ENCODE measurements around the gene EMC8.

EMC8 gene

DNA sequence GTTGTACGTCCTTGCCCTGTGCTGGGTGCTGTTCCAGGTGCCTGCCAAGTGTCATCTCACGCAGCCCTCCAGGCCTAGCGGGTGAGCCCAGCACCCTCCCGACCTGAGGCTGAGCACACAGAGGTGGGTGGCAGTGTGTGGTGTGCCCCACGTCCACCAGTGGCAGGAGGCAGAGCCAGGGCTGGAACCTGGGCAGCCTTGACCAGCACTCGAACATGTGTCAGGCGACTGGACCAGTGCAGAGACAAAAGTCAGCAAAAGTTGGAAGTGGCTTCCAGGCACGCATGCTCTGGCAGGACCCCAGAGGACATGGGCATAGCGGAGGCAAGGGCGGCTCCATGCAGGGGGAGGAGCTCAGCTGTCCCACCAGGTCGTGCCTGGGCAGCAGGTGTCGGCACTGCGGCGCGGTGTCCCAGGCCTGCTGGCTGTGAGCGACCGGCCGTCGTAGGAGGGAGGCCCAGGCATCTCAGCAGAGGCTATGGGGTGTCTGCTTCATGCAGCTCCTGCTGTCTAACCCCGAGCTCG lies 35.9 kb upstream of the EMC8 start (continued):
- no peak for TF ChIP-seq ZNF433 (tag by site-specific recombination; IDR thresholded peaks at IDR 0.05; ENCODE audit: low read depth)
- TF ChIP-seq ZNF707 (tag by site-specific recombination; IDR thresholded peaks at IDR 0.05) = no peak
- TF ChIP-seq ZXDB (tag by site-specific recombination; IDR thresholded peaks at IDR 0.05) = no peak
- TF ChIP-seq ZNF239 (tag by site-specific recombination; IDR thresholded peaks at IDR 0.05) = no peak
- TF ChIP-seq, protein P1, sequence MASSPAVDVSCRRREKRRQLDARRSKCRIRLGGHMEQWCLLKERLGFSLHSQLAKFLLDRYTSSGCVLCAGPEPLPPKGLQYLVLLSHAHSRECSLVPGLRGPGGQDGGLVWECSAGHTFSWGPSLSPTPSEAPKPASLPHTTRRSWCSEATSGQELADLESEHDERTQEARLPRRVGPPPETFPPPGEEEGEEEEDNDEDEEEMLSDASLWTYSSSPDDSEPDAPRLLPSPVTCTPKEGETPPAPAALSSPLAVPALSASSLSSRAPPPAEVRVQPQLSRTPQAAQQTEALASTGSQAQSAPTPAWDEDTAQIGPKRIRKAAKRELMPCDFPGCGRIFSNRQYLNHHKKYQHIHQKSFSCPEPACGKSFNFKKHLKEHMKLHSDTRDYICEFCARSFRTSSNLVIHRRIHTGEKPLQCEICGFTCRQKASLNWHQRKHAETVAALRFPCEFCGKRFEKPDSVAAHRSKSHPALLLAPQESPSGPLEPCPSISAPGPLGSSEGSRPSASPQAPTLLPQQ (tag by site-specific recombination; IDR thresholded peaks at IDR 0.05) = no peak
- no peak for TF ChIP-seq ZNF529 (tag by site-specific recombination; IDR thresholded peaks at IDR 0.05; ENCODE audit: insufficient replicate concordance)

DNA sequence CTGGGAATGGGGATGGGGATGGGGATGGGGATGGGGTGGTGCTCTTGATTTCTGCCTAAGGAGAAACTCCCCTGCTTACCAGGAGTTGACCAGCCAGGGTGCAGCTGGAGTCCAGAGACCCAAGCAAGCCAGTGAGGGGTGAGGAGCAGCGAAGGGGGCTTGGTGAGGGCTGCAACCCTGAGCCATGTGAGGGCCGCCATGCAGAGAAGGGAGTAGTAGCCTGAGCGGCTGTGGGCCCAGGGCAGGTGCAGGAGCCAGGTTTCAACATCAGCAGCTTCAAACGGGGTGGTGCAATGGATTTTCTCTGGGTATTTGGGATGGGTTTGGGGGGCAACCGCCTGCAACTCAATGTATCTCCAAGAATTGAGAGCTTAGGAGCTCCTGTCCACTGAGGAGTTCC lies 35.4 kb upstream of the EMC8 start:
- no peak overlapping the region for H3K27ac ChIP-seq (ENCODE audit: extremely low read depth, low read depth, low read length)
- H3K9me3 ChIP-seq (ENCODE audit: control insufficient read depth, insufficient read depth, low read depth, low read length) = no peaks in the 10 kb centered on the region
- no peaks in the 10 kb centered on the region for H3K36me3 ChIP-seq (ENCODE audit: control insufficient read depth in 2 of 2, insufficient read depth in 1 of 2, low read length in 2 of 2)
- CTCF ChIA-PET = no interaction called here
- POLR2A ChIA-PET = no interaction called here
- H3K4me1 ChIP-seq (ENCODE audit: control insufficient read depth, insufficient read depth, low read length) = no peaks in the 10 kb centered on the region
- TF ChIP-seq, protein P2, sequence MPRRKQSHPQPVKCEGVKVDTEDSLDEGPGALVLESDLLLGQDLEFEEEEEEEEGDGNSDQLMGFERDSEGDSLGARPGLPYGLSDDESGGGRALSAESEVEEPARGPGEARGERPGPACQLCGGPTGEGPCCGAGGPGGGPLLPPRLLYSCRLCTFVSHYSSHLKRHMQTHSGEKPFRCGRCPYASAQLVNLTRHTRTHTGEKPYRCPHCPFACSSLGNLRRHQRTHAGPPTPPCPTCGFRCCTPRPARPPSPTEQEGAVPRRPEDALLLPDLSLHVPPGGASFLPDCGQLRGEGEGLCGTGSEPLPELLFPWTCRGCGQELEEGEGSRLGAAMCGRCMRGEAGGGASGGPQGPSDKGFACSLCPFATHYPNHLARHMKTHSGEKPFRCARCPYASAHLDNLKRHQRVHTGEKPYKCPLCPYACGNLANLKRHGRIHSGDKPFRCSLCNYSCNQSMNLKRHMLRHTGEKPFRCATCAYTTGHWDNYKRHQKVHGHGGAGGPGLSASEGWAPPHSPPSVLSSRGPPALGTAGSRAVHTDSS (tag by site-specific recombination; IDR thresholded peaks at IDR 0.05) = no peak
- TF ChIP-seq ZNF223 (tag by site-specific recombination; IDR thresholded peaks at IDR 0.05) = no peak
- no peak for TF ChIP-seq REPIN1 (tag by site-specific recombination; IDR thresholded peaks at IDR 0.05; ENCODE audit: low read depth)
- TF ChIP-seq FEZF1 (tag by site-specific recombination; IDR thresholded peaks at IDR 0.05) = no peak
- TF ChIP-seq ZNF10 (tag by site-specific recombination; IDR thresholded peaks at IDR 0.05) = no peak
- no peak for TF ChIP-seq ZNF335 (tag by site-specific recombination; conservative IDR thresholded peaks at IDR 0.05)
- TF ChIP-seq ZNF174 (tag by site-specific recombination; IDR thresholded peaks at IDR 0.05) = no peak
- no peak for TF ChIP-seq ZNF521 (tag by site-specific recombination; IDR thresholded peaks at IDR 0.05)
- no peak for TF ChIP-seq ZNF121 (tag by site-specific recombination; IDR thresholded peaks at IDR 0.05)
- no peak overlapping the region for H3K4me3 ChIP-seq (ENCODE audit: low read depth, low read length)

DNA sequence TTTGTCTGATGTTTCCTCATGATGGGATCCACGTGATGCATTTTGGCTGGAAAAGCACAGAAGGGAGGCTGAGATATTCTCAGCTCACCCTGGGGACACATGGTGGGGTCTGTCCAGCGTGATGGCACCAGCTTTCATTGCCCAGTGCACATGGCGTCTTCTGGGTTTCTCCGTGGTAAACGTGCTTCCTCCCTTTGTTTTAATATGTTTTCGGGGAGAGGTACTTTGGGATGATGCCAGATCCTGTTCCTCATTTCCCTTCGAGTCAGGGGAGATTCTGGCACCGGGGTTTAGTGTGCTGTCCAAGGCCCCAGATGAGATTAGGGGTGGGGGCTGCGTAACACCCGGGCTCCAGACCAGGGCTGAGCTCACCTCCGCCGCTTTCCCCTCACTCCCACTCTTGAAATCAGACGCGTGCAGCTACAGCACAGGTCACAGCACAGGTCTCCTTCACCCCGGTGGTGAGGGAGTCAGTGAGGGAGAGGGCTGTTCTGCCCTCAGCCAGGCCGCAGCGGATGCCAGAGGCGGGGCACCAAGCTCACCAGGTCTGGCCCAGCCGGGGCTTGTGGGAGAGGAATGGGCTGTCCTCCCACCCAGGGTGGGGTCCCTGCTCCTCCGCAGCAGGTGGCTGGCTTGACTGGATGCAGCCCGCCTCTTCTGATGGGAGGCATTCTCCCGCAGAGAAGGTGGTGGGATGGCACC lies 34.0 kb upstream of the EMC8 start:
- Histone ChIP-seq H3K4me3 (ENCODE audit: low read depth, low read length) (no peak overlapping the region), H3K27ac (ENCODE audit: extremely low read depth, low read depth, low read length) (no peak overlapping the region), H3K36me3 (ENCODE audit: control insufficient read depth in 2 of 2, insufficient read depth in 1 of 2, low read length in 2 of 2) (no peaks in the 10 kb centered on the region), H3K9me3 (ENCODE audit: control insufficient read depth, insufficient read depth, low read depth, low read length) (no peaks in the 10 kb centered on the region), H3K4me1 (ENCODE audit: control insufficient read depth, insufficient read depth, low read length) (no peaks in the 10 kb centered on the region)
- TF ChIP-seq, protein P3, sequence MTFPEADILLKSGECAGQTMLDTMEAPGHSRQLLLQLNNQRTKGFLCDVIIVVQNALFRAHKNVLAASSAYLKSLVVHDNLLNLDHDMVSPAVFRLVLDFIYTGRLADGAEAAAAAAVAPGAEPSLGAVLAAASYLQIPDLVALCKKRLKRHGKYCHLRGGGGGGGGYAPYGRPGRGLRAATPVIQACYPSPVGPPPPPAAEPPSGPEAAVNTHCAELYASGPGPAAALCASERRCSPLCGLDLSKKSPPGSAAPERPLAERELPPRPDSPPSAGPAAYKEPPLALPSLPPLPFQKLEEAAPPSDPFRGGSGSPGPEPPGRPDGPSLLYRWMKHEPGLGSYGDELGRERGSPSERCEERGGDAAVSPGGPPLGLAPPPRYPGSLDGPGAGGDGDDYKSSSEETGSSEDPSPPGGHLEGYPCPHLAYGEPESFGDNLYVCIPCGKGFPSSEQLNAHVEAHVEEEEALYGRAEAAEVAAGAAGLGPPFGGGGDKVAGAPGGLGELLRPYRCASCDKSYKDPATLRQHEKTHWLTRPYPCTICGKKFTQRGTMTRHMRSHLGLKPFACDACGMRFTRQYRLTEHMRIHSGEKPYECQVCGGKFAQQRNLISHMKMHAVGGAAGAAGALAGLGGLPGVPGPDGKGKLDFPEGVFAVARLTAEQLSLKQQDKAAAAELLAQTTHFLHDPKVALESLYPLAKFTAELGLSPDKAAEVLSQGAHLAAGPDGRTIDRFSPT (tag by site-specific recombination; IDR thresholded peaks at IDR 0.05) = no peak
- TF ChIP-seq, protein P4, sequence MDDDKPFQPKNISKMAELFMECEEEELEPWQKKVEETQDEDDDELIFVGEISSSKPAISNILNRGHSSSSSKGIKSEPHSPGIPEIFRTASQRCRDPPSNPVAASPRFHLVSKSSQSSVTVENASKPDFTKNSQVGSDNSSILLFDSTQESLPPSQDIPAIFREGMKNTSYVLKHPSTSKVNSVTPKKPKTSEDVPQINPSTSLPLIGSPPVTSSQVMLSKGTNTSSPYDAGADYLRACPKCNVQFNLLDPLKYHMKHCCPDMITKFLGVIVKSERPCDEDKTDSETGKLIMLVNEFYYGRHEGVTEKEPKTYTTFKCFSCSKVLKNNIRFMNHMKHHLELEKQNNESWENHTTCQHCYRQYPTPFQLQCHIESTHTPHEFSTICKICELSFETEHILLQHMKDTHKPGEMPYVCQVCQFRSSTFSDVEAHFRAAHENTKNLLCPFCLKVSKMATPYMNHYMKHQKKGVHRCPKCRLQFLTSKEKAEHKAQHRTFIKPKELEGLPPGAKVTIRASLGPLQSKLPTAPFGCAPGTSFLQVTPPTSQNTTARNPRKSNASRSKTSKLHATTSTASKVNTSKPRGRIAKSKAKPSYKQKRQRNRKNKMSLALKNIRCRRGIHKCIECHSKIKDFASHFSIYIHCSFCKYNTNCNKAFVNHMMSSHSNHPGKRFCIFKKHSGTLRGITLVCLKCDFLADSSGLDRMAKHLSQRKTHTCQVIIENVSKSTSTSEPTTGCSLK (tag by site-specific recombination; IDR thresholded peaks at IDR 0.05) = no peak
- ChIA-PET POLR2A (no interaction called here), CTCF (interaction anchor here (1.0 to 3.8 kb wide), 2 partner anchors 14 to 154 kb away, joined by 3 to 11 read pairs; no protein-coding TSS in a partner anchor)

All from HEK293 (cell line).